ENCODE results near the gene TMOD3.

TMOD3 gene

GRCh38 chr15:51828621-51829375 is 655 bp upstream of the TMOD3 start:
- no peak for DNase-seq (ENCODE audit: low read depth, low spot score)

DNA sequence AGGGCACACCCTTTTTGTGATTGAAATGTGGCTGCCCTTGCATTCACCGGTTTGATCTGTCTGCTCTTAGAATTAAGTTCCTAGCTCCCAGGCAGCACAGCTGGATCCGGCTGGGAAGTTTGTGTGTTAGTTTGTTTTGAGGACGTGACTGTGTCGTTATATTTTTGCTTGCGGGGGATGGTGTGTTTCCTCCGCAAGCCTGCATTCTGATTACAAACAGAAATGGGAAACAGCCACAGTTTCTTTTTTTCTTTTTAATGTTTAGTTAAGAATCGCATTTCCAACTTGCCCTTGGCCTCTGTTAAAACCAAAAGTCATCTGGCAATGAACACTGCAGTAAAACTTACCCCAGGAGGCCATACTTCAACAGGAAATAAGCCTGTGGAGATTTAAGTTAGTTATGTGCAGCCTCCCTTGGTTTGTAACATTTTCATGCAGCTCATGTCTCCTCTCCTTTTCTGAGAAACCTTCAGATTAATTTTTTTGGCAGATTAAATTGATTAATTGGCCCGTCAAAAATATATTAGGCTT is 888 bp downstream of the TMOD3 start:
- DNase-seq (ENCODE audit: low read depth, low spot score), result no peak

DNA sequence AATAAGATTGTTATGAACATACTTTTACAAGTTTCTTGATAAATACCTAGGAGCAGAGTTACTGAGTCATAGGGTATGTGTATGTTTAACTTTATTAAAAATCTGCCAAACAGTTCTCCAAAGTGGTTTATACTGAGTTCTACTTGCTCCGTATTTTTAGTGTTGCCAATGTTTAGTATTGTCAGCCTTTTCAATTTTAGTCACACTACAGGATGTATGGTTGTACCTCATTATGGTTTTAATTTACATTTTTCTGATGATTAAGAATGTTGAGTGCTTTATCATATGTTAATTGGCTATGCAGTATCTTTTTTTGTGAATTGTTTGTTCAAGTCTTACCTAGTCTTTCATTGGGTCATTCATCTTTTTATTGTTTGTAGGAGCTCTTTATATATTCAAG is 4.3 kb downstream of the TMOD3 start:
- no peak for DNase-seq (ENCODE audit: low read depth, low spot score)

- no peak for DNase-seq (ENCODE audit: low read depth, low spot score)
Measured at GRCh38 chr15:51837792-51838251, 8.4 kb downstream of the TMOD3 start.

GRCh38 chr15:51838270-51838669 is 8.8 kb downstream of the TMOD3 start:
- no peak for DNase-seq (ENCODE audit: low read depth, low spot score)

DNA sequence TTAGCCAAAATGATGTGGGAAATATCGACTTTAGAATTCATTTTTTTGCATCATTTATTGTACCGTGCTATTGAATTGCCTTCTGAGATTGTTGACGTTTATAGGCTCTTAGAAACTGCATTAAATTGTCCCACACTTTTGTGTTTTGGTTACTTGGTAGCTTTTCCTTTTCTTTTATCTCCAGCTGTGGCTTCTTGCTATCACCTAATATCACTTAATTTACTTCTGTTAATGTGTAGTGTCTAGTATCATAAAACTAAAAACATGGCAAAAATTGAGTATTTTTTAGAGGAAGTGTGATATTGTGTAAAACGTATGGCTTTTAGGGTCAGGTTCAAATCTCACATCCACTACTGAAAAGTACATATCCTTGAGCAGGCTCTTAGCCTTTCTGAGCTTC is 11.2 kb downstream of the TMOD3 start:
- no peak for DNase-seq (ENCODE audit: low read depth, low spot score)

DNA sequence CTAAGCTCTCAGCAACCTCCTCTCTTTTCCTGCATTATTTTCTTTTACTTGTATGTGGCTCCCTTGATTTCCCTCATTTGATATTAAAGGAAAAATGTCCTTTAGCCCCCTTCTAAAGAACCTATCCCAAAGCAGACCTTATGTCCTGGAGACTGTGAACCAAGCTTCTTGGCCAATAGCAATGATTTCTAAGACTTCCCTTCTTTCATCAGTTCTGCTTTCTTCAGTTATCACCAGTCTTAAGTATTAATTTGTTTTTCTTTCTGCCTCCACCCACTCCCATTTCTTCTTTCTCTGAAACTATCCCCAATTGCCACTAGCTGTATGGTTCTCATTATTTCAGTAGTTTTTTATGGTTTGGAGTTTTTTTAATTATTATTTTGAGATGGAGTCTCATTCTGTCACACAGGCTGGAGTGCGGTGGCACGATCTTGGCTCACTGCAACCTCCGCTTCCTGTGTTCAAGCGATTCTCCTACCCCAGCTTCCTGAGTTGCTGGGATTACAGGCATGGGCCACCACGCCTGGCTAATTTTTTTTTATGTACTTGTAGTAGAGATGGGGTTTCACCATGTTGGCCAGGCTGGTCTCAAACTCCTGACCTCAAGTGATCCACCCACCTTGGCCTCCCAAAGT is 12.1 kb downstream of the TMOD3 start:
- DNase-seq (ENCODE audit: low read depth, low spot score), result no peak

DNA sequence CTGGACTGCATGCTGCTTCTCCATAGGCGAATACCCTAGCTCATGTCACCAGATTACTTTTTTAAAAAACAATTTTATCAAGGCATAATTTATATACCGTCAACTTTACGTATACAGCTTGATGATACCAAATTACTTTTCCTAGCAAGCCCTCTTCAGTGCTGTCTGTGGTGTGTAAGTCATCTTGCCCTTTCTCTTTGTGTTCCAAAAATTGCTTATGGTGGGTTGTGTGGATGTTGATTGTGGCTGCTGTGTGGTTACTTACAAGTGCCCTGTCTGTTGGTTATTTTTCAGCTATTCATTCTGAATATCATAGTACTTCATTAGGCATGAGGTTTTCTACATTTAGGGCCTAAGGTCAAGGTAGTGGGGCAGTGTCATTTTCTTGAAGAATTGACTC is 12.8 kb downstream of the TMOD3 start:
- no peak for DNase-seq (ENCODE audit: low read depth, low spot score)

- DNase-seq (ENCODE audit: low read depth, low spot score), result no peak
Measured at GRCh38 chr15:51842852-51843737, 13.6 kb downstream of the TMOD3 start.

- DNase-seq (ENCODE audit: low read depth, low spot score), result no peak
Measured at GRCh38 chr15:51844747-51845426, 15.4 kb downstream of the TMOD3 start.

- no peak for DNase-seq (ENCODE audit: low read depth, low spot score)
Measured at GRCh38 chr15:51846066-51846462, 16.6 kb downstream of the TMOD3 start.

DNA sequence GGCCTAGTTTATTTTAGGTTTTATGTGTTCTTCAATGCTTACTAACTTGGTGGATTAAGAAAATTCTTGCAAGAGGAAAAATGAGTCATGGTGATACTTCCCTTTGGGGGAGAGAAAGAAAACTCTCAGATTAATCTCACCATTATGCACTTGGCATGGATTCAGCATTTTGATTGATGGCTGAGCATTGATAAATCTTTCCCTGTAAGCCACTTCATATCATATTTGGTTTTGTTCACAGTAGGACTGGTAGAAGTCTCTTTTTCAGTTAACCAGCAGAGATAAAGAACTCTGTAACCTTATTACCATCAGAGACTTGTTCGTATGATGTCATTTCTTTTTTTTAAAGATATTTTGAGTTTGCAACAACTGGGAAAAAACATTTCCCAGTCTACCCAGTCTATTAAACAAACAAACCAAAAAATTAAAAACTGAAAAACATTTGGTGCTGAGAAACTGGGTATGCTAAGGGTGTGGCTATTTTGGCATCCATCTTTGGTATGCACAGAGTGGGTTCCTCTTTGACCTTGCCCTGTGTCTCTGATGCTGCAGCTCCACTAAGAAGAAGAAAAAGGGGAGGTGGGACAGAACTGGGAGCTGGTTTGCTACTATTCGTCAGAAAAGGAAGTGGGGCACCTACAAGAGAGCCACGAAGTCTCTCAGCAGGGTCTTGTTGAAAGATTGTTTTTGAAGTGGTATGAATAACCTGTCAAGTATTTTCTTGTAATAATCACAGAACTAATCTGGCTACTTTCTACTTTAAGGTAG is 17.2 kb downstream of the TMOD3 start:
- DNase-seq (ENCODE audit: low read depth, low spot score), result no peak

- DNase-seq (ENCODE audit: low read depth, low spot score), result no peak
Measured at GRCh38 chr15:51848811-51849210, 19.4 kb downstream of the TMOD3 start.

DNA sequence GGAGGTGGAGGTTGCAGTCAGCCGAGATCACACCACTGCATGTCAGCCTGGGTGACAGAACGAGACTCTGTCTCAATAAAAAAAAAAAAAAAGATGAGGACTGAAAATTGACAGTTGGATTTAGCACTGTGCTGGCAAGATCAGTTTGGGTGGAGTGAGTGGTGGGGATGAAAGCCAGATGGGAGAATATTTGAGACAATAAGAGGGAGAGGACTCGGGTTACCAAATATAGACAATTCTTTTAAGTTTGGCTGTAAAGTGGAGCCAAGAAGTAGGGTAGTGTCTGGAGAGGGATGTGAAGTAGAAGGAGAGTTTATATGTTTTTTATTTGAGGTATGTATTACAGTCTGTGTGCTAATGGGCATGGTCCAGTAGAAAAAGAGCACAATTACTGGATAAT is 20.4 kb downstream of the TMOD3 start:
- no peak for DNase-seq (ENCODE audit: low read depth, low spot score)

GRCh38 chr15:51853998-51854397 is 24.5 kb downstream of the TMOD3 start:
- no peak for DNase-seq (ENCODE audit: low read depth, low spot score)

DNA sequence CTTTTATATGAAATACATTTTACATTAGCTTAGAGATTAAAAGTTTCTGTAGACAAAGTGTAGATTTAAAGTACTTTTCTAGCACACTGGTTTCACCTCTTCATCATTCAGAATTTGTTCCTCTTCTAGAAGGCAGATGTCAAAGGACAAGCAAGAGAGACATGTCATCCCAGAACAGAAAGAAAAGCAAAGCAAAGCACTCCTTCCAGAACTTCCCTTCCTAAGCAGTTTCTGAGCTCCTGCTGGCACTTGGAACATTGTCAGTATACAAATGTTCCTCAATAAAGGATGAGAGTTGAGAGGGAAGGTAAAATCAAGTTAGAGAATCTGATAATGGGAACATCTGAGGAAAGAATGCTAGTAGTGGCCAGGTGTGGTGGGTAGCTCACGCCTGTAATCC is 26.2 kb downstream of the TMOD3 start:
- DNase-seq (ENCODE audit: low read depth, low spot score), result no peak

DNA sequence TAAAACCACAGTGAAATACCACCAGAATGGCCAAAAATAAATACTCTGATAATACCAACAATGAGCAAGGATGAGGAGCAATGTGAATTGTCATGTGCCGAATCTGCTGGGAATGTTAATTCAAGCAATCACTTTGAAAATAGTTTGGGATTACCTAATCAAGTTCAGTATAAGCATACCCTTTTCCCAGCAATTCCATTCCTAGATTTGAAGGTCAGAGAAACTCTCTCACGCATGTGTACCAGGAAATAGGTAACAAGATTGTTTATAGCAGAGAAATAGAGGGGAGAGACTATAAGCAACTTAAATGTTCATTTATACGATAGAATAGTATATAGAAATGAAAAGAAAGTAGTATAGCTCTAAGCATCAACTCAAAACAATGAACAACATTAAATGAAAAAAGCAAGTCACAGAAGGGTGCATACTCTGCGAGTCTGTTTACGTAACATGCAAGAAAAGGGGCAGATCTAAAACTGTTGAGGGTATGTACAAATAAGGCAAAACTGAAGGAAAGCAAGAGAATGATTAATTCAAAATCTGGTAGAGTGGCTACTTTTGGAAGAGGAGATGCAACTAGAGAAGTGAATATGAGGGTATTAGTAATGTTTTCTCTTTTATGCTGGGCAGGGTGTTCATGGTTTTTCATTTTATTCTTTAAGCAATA is 27.4 kb downstream of the TMOD3 start:
- DNase-seq (ENCODE audit: low read depth, low spot score), result no peak

- DNase-seq (ENCODE audit: low read depth, low spot score), result no peak
Measured at GRCh38 chr15:51861557-51862359, 32.3 kb downstream of the TMOD3 start.

GRCh38 chr15:51863131-51863530 is 33.7 kb downstream of the TMOD3 start:
- DNase-seq (ENCODE audit: low read depth, low spot score), result no peak
